MCF 10A (cell line): ENCODE results near the gene DOCK9. TPM values are rescaled to one million over a fixed set of nuclear protein-coding genes. Genes with fewer than 3 reads are reported as not detected.

Source experiments
- BruUV-seq: library from RNA; stranded (reverse); fragments of 400-500 nt; replicated peaks from 2 replicates; lab custom pipeline; 2021; lab: Mats Ljungman, UMichigan
- CTCF ChIA-PET: fragments of 300-600 bp; sonication (Branson Sonifier 250); formaldehyde crosslinking; extraction: SDS; loops from one replicate; lab custom pipeline; 2021; ENCODE audit warnings: antibody characterized with exemption, inconsistent platforms; lab: Yijun Ruan, JAX
- POLR2A ChIA-PET: fragments of 300-600, 350-650 bp; sonication (Branson Sonifier 250); formaldehyde crosslinking; extraction: SDS; loops from one replicate; lab custom pipeline; 2020; ENCODE audit warnings: antibody characterized with exemption, inconsistent platforms; lab: Yijun Ruan, JAX
- DNase-seq: peaks from one replicate; pipeline ENCODE4 v3.0.0-alpha.2; 2018; ENCODE audit not compliant: unreplicated experiment
- H3K27ac Mint-ChIP-seq: one replicate; pipeline ENCODE4 v1.8.0; 2022; ENCODE audit warnings: mild to moderate bottlenecking, low read depth, mixed read lengths; ENCODE audit not compliant: unreplicated experiment
- H3K27me3 Mint-ChIP-seq: one replicate; pipeline ENCODE4 v1.8.0; 2022; ENCODE audit warnings: mixed read lengths; ENCODE audit not compliant: insufficient read depth, unreplicated experiment
- H3K36me3 Mint-ChIP-seq: one replicate; pipeline ENCODE4 v1.8.0; 2022; ENCODE audit warnings: mild to moderate bottlenecking, moderate library complexity, mixed read lengths; ENCODE audit not compliant: insufficient read depth, unreplicated experiment
- H3K4me1 Mint-ChIP-seq: one replicate; pipeline ENCODE4 v1.8.0; 2022; ENCODE audit warnings: mixed read lengths; ENCODE audit not compliant: insufficient read depth, unreplicated experiment
- H3K4me3 Mint-ChIP-seq: one replicate; pipeline ENCODE4 v1.8.0; 2022; ENCODE audit warnings: mild to moderate bottlenecking, moderate library complexity, mixed read lengths; ENCODE audit not compliant: unreplicated experiment
- H3K9me3 Mint-ChIP-seq: one replicate; pipeline ENCODE4 v1.8.0; 2022; ENCODE audit warnings: mixed read lengths; ENCODE audit not compliant: unreplicated experiment
- intact Hi-C: fragments of 100-400 bp; cut with micrococcal nuclease; formaldehyde crosslinking; loops from 2 replicates; pipeline ENCODE4 v1.14.1; 2022
- total RNA-seq: library from RNA; stranded (reverse); gene quantifications from 2 replicates; pipeline ENCODE4 v1.2.3, GENCODE V29; 2022
- TF ChIP-seq, protein P1 (sequence below): fragments of 200-600 bp; IDR thresholded peaks from one replicate; pipeline ENCODE4 v1.8.0; 2022; ENCODE audit warnings: antibody characterized with exemption, mild to moderate bottlenecking; ENCODE audit not compliant: unreplicated experiment

The DOCK9 gene
- total RNA-seq, 1 experiment from 2014 or later = 77.0 TPM

DNA sequence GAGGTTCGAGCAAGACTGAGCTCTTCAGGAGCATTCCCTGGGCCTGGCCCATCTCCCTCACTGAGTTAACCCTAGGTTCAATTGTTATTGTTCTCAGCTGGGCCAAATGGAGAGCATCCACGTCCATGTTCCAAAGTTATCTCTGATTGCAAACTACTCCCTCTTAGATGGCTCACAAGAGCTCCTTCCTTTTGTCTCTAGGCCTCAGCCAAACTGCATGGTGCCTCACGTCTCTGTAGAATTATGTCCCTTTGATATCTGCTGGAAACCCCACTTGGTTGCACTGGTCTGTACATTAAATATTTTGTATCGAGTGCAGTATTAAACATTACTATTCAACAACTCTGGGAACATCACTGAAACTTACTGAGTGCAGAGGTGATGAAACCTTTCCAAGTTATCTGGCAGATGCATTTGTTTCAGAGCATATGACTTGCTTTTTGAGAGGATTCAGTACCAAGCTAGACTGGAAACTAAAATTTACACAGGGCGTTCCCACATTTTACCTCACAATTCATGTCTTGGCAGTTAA, 38.1 kb downstream of the DOCK9 start:
- TF ChIP-seq, protein P1, sequence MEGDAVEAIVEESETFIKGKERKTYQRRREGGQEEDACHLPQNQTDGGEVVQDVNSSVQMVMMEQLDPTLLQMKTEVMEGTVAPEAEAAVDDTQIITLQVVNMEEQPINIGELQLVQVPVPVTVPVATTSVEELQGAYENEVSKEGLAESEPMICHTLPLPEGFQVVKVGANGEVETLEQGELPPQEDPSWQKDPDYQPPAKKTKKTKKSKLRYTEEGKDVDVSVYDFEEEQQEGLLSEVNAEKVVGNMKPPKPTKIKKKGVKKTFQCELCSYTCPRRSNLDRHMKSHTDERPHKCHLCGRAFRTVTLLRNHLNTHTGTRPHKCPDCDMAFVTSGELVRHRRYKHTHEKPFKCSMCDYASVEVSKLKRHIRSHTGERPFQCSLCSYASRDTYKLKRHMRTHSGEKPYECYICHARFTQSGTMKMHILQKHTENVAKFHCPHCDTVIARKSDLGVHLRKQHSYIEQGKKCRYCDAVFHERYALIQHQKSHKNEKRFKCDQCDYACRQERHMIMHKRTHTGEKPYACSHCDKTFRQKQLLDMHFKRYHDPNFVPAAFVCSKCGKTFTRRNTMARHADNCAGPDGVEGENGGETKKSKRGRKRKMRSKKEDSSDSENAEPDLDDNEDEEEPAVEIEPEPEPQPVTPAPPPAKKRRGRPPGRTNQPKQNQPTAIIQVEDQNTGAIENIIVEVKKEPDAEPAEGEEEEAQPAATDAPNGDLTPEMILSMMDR = no peak
- no peak overlapping the region for H3K4me3 Mint-ChIP-seq
- CTCF ChIA-PET = interaction anchor here (0.6 to 1.1 kb wide), 2 partner anchors 94 to 1090 kb away, joined by 3 to 4 read pairs; no protein-coding TSS in a partner anchor
- H3K36me3 Mint-ChIP-seq = peaks cover 6% of the 10 kb centered on the region
- no peak overlapping the region for H3K27ac Mint-ChIP-seq
- intact Hi-C loops = no loop called here
- H3K9me3 Mint-ChIP-seq = peaks cover 5% of the 10 kb centered on the region
- H3K27me3 Mint-ChIP-seq = no peaks in the 10 kb centered on the region
- H3K4me1 Mint-ChIP-seq = peaks cover 9% of the 10 kb centered on the region
- POLR2A ChIA-PET = no interaction called here
- no TSS peak for BruUV-seq
- DNase-seq = no peak

DNA sequence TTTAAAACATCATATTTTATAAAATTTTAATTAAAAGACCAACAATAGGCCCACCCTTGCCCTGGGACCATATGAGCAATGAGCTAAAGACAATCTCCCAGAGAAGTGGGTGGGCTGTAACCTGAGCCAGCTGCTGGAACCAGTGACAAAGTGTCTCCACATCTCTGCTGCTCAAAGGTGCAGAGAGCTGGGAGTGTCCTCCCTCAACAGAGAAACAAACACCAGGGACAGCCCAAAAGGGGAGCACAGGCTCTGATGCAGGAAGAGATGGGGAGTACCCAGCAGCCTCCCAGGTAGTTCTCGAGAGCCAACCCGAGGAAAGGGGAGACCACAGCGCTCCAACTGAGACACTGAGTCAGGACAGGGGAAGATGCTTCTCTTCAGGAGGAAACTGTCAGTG, 39.1 kb downstream of the DOCK9 start:
- BruUV-seq = no TSS peak
- peaks cover 10% of the 10 kb centered on the region for H3K9me3 Mint-ChIP-seq
- H3K27me3 Mint-ChIP-seq = no peaks in the 10 kb centered on the region
- intact Hi-C loops = no loop called here
- TF ChIP-seq, protein P1 = no peak
- no peak overlapping the region for H3K4me3 Mint-ChIP-seq
- peaks cover 9% of the 10 kb centered on the region for H3K4me1 Mint-ChIP-seq
- DNase-seq = no peak
- ChIA-PET POLR2A (no interaction called here), CTCF (interaction anchor here (1.1 kb wide), 1 partner anchor 95 kb away, joined by 3 read pairs; no protein-coding TSS in a partner anchor)
- H3K27ac Mint-ChIP-seq = no peak overlapping the region
- peaks cover 6% of the 10 kb centered on the region for H3K36me3 Mint-ChIP-seq

DNA sequence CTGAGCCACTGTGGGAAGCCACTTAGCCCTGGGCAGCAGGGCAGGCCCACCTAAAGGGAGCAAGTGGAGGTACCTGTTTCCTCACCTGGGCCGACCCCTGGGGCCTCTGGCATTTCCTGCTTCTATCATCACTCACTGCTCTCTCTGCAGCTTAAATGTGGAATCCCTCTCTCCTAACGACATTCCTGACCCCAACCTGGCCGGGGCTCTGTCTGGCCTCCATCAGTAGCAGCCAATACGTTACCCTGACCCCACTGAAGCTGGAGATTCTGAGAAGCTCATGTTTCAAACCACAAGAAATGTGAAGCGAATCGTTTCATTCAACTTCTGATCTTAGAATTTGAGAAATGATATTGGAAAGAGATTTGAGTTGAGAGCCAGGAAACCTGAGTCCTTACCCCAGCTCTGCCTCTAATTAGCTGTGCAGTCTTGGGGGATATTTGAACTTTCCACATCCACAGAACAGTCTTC, 39.9 kb downstream of the DOCK9 start:
- BruUV-seq = no TSS peak
- no peak for DNase-seq
- H3K36me3 Mint-ChIP-seq = peaks cover 11% of the 10 kb centered on the region
- H3K27me3 Mint-ChIP-seq = no peaks in the 10 kb centered on the region
- peaks cover 9% of the 10 kb centered on the region for H3K4me1 Mint-ChIP-seq
- no peak overlapping the region for H3K27ac Mint-ChIP-seq
- ChIA-PET POLR2A (interaction anchor here (0.7 kb wide), 1 partner anchor 27 kb away, joined by 3 read pairs; no protein-coding TSS in a partner anchor), CTCF (no interaction called here)
- TF ChIP-seq, protein P1 = no peak
- H3K4me3 Mint-ChIP-seq = no peak overlapping the region
- H3K9me3 Mint-ChIP-seq = peaks cover 10% of the 10 kb centered on the region
- intact Hi-C loops = no loop called here

DNA sequence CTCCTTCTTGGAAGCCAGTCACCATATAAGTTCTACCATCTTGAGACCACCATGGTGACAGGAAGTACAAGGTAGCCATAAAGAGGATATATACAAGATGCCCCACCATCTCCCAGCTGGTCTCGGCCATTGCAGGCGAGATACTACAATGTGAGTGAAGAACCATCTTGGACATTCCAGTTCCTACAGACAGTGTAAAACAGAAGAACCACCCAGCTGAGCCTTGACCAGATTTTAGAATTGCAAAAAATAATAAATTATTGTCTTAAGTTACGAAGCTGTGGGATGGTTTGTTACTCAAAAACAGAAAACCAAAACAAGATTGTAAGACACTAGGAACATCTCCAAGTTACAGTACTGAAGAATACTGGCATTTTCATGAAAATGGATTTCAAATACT, 43.6 kb downstream of the DOCK9 start:
- POLR2A ChIA-PET = no interaction called here
- no peak overlapping the region for H3K27ac Mint-ChIP-seq
- H3K36me3 Mint-ChIP-seq = peaks cover 20% of the 10 kb centered on the region
- CTCF ChIA-PET = interaction anchor here (1.2 kb wide), 1 partner anchor 16 kb away, joined by 4 read pairs; no protein-coding TSS in a partner anchor
- no TSS peak for BruUV-seq
- no peak overlapping the region for H3K4me3 Mint-ChIP-seq
- DNase-seq = no peak
- intact Hi-C loops = no loop called here
- TF ChIP-seq, protein P1 = no peak
- peaks cover 6% of the 10 kb centered on the region for H3K4me1 Mint-ChIP-seq
- peaks cover 10% of the 10 kb centered on the region for H3K9me3 Mint-ChIP-seq
- no peaks in the 10 kb centered on the region for H3K27me3 Mint-ChIP-seq
